ENCODE results near the gene LRRC8B.
A peak's percentile ranks its signal among the peaks of the same experiment; 100 is the strongest.
"Not testable (repeated sequence)": the region's sequence is repeated elsewhere in the genome, so short reads cannot be mapped to it uniquely, and the experiment has no call there.

LRRC8B gene

GRCh38 chr1:89525169-89525855, 683 bp downstream of the LRRC8B start:
- peak; percentile 37 for DNase-seq

DNA sequence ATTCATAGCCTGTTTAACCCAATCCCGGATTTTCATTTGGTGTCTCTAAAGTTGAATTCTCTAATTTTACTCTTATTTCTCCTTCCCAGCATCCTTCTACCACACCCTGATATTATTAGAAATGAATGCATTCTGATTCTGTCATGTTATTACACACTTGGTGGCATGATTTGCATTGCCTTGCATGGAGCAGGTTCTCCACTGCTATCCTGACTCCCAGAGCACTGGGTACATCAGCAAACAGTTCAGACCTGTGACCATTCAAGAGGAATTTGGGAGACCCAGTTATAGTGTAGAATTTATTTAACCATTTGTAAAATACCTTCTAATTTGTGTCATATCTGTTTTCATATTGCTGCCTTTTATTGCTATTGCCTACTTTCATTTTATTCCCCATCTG, 2.6 kb downstream of the LRRC8B start:
- DNase-seq, result no peak

GRCh38 chr1:89527750-89528381, 3.2 kb downstream of the LRRC8B start:
- DNase-seq, result no peak

DNA sequence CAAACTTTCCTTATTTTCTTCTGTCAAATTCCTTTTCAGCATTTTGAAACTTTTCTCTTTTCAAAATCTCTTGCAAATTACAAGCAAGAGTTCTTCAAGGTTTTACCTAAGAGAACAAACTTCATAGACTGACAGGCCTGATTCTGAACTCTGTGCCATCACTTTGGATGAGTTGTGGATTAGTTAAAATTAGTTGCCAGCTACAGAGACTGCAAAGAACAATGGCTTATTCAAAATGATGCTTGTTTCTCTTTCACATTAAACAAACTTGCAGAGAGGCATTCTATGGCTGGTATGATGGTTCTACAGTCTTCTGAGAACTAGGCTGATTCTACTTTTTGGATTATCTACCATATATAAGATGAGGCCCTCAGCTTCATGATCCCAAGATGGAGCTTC, 3.8 kb downstream of the LRRC8B start:
- DNase-seq, result no peak

DNA sequence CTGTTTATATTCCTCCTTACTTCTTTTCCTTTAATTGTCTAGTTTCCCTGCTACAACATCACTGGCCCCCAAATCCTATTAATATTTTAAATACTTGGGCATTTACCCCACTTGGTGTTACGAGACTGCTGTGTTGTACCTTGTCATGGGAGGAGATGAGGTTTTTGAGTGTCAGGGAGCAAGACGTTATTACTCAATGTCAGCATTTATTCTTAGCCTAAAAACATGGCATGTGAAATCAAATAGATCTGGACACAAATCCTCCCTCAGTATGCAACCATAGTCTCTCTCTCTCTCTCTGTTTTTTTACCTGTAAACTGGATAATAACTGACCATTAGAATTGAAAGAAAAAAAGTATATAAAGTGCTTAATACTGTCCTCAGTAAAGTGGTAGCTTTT, 4.6 kb downstream of the LRRC8B start:
- DNase-seq, result no peak

- no peak for DNase-seq
Observed at GRCh38 chr1:89530444-89531089, 5.9 kb downstream of the LRRC8B start.

DNA sequence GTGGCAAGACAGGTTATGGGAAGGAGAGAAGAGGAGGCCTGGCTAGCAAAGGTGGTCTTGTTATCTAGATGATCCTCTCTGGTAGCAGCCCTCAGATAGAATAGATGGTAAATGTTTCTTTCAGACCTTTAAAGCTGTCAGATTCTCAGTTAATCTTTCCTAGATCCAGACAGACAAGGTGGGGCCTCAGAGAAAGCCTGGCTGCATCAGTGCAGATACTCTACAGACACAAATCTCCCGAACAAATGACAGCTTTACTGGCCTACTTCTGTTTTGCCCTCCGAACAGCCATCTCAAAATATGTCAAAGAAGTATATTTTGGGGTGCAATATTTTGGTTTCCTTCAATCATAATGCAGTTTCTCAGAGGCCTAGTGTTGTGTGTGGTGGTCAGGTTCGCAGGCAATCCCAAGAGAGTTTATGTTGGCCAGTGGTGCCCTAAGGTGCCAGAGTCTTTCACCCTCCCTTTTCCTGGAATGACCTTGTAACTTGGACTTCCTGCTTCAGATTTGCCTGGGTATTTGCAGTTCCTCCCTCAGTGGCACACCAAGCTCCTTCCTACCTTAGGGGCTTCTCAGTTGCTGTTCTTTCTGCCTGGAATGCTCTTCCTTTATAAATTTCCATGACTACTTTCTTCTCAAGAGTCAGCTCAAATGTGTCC, 7.0 kb downstream of the LRRC8B start:
- no peak for DNase-seq

DNA sequence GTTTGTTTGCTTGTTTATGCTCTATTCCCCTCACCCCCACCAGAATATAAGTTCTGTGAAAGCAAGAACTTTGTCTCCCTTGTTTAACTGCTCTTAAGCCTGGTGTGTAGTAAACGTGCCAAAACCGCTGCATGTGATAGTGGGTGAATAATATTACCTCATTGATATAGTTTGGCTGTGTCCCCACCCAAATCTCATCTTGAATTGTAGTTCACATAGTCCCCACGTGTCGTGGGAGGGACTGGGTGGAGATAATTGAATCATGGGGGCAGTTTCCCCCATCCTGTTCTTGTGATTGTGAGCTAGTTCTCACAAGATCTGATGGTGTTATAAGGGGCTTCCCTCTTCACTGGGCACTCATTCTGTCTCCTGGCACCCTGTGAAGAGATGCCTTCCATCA, 7.6 kb downstream of the LRRC8B start:
- no peak for DNase-seq

GRCh38 chr1:89532866-89533265, 8.2 kb downstream of the LRRC8B start:
- no peak for DNase-seq

GRCh38 chr1:89535537-89535936, 10.9 kb downstream of the LRRC8B start:
- no peak for DNase-seq

DNA sequence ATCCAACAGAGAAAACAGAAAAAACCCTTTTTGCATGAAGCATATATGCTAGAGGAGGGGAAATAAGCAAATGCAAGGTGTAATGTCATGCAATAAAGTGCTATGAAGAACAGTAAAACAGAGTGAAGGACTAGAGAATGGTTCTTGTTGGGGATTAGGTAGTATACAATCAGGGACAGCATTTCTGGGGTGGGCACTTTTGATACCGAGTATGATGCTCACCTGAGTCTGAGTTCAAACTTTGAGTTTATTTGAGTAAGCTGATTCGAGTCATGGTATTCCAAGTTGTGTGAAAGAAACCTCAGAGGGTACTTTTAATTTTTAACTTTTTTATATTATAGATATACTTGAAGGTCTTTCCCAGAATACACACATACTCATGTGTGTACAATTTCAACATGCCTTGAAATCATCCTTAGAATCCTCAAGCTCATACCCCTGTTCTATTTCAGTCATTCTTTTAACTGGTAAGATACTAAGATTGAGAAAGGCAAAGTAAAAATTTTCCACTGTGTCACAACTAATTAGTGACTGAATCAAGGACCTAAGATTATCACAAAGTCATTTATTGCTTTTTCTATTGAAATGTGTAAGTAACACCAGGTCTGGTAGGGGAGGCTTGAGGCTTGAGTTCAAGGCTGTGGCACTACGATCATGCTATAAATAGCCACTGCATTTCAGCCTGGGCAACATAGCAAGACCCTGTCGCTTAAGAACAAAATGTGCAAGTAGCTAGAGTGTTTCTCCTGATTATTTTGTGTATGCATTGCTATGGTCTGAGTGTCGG, 12.1 kb downstream of the LRRC8B start:
- no peak for DNase-seq

DNA sequence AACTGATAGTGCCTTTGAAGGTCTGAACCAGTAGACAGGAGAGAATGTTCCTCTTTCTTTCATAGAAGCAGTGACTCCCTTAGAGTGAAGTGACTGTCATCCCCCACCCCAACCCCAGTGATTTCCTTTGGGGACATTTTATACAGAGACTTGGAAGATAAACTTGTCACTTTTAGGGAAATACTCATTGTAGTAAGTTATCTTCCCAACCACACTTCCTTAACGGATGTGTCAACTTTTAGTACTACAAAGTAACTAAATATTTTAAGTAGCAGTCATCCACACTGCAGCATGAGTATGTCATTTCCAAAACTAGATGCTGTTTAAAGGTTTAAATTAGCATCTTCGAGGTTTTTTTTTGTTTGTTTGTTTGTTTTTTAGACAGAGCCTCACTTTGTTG, 13.7 kb downstream of the LRRC8B start:
- no peak for DNase-seq

DNA sequence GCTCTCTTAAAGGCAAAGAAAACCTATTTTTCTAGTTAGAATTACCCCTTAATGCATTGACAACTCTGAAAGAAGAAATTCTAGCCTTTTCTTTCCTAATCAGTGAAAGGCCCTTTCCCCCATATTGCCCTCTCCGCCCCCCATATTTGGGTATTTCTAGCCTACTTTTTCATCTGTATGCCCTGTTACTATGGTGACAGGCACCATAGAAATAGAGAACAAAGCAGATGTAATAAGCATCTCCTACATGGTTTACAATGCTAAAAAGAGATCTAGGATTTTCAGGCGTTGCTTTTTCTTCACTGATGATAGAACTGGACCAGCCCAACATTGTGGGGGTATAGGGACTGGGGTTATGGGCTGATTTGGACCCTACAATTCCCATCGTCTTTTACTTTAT, 14.5 kb downstream of the LRRC8B start:
- no peak for DNase-seq

- DNase-seq, result peak; percentile 20
Observed at GRCh38 chr1:89540406-89540970, 15.9 kb downstream of the LRRC8B start.

DNA sequence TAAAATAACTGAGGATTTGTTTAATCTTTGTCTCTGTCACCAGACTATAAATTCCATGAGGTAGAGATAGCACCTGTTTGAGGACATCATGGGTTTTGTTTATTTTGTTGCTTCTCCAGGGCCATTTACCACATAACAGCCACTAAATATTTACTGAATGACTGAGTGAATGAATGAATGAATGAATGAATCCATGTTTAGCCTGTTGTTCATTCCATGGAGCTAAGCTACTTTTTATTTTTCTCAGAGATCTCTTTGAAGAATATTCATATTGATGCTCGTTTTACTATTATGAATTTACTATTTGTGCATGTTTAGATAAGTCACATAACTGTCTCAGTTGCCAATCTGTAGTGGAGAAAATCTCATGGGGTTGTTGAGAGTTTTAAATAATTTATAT, 17.7 kb downstream of the LRRC8B start:
- DNase-seq, result no peak

- not testable (repeated sequence) for DNase-seq
Observed at GRCh38 chr1:89543632-89544031, 19.0 kb downstream of the LRRC8B start.

DNA sequence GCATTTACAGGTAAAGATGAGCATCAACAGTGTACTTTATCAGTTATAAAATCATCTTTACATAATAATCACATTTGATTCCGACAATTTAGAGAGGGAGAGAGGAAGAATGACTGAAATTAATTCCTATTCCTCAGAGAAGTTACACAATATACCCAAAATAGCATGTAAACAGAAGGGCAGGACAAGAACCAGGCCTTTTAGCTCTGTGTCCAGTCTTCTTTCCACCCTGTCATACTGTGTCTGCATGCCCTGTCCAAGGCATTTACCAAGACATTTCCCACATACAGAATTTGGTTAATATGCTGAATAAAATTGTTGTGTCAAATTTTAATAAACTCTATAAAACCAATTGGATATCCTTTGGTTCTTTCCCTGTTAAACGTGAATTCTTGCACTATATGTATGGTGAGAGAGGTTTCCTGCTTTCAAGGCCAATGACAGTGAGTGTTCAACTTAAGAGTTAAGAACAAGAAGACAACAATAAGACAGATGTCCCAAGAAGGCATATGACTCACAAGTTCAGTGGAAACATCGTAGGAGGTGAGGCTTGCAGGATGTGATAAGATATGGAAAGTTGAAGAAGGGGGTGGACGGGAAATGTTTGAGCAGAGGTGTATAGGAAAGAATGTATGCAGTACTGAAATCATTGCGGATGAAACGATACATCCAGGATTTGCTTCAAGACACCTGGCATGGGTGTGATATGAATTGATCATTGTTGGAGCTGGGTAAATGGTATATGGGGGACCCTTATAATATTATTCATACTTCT, 20.8 kb downstream of the LRRC8B start:
- DNase-seq, result peak; percentile 15

- no peak for DNase-seq
Observed at GRCh38 chr1:89546082-89546889, 21.7 kb downstream of the LRRC8B start.

- DNase-seq, result no peak
Observed at GRCh38 chr1:89546934-89547562, 22.4 kb downstream of the LRRC8B start.

DNA sequence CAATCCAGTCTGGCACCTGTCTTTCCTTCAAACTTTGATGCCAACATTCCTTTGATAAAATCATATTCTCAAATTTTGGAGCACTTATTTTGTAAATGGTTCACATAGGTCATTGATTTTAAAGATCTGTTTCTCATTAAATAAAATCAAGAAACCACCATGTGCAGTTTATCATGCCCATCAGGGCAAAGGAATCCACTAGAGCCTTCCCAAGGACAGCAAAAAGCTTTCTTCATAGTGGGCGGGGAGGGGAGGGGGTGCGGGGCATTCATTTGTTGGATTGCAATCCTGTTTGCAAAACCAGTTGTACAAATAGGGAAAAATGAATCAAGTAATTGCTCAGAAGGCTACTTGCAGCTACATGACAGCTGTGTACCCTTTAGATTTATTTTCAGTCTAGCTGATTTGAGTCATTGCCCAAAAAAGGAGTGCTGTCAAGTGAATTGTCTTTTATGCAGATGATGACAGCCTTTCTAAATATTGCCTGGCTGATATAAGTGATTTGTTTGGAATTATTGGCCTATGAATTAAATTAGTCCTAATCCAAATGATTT, 23.0 kb downstream of the LRRC8B start:
- DNase-seq, result no peak
